Measurements from ENCODE around the gene CREBRF. TPM values are rescaled to one million over a fixed set of nuclear protein-coding genes. Genes with fewer than 3 reads are reported as not detected.
"Not testable (repeated sequence)": the region's sequence is repeated elsewhere in the genome, so short reads cannot be mapped to it uniquely, and the experiment has no call there.

The CREBRF gene
- polyA plus RNA-seq, result 53.6 TPM

DNA sequence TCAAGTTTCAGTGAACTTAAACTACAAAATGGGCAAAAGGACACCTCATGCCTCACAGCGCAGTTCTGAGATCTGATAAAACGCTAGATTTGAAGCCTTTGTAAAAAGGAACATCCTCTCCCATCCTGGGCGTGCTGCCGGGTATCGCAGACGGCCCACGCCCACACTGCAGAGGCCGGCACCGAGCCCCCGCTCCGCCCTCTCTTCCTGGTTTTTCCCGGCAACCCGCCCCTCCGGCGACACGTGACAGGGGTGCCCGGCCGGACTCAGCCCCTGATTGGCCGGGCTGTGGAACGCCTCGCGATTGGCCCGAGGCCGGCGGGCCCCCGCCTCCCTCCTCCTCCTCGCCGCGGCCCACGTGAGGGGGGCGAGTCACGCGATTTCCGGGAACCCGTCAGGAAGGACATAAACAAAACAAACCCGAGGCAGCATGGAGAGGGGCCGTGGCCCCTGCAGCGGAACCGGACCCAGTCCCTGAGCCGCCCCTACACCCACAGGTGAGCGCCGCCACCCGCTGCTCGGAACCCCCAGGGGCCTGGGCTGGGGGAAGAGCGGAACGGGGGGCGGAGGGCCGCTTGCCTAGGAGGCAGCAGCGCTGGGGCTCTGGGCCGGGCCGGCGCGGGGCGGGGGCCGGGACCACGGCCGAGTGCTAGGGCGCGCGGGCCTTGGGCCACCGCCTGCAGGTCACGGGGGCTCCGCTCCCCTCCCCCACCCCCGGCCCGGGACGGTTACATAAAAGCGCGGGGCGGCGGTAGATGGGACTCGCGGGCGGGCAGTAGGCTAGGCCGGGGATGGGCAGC lies at the start of gene CREBRF:
Gene CREBRF, plus strand, starts transcription at position 370 of the 800 bp plus-strand sequence. CDS start 24,424 bp downstream, outside the sequence.
- peak within 1 kb of the TSS; percentile 95 to 99 (median 98) for H3K4me3 Mint-ChIP-seq
- peaks cover 26 to 44% (median 34%) of the 10 kb centered on the region in 3 donors for H3K4me1 Mint-ChIP-seq
- H3K36me3 Mint-ChIP-seq, result no peaks in the 10 kb centered on the region
- H3K9me3 Mint-ChIP-seq, result no peaks in the 10 kb centered on the region
- H3K27me3 Mint-ChIP-seq, result no peaks in the 10 kb centered on the region
- peak within 1 kb of the TSS; percentile 97 to 99 (median 98) for H3K27ac Mint-ChIP-seq

GRCh38 chr5:173010021-173010420 lies 46.1 kb upstream of the CREBRF start:
- Mint-ChIP-seq H3K27me3 (no peaks in the 10 kb centered on the region), H3K4me1 (peaks cover 16 to 46% (median 34%) of the 10 kb centered on the region in 3 donors), H3K4me3 (peak overlapping the region in 2 of 4 donors; percentile 12 to 17), H3K27ac (peak overlapping the region in 2 of 3 donors; percentile 16 to 47), H3K9me3 (no peaks in the 10 kb centered on the region), H3K36me3 (peaks cover 2% of the 10 kb centered on the region)

- Mint-ChIP-seq H3K27me3 (no peaks in the 10 kb centered on the region), H3K4me3 (peak overlapping the region in 1 of 4 donors; percentile 20), H3K4me1 (peaks cover 16 to 47% (median 33%) of the 10 kb centered on the region in 3 donors)
Measured at GRCh38 chr5:173010547-173011464, 45.3 kb upstream of the CREBRF start.

GRCh38 chr5:173011566-173011965 lies 44.6 kb upstream of the CREBRF start:
- Mint-ChIP-seq H3K27ac (peak overlapping the region in 1 of 3 donors; percentile 74), H3K4me3 (no peak overlapping the region), H3K4me1 (peaks cover 17 to 54% (median 39%) of the 10 kb centered on the region in 3 donors), H3K9me3 (no peaks in the 10 kb centered on the region), H3K36me3 (peaks cover 2% of the 10 kb centered on the region), H3K27me3 (no peaks in the 10 kb centered on the region)

More at GRCh38 chr5:173010547-173011464, 45.3 kb upstream of the CREBRF start:
- H3K36me3 Mint-ChIP-seq, result peaks cover 2% of the 10 kb centered on the region
- peak overlapping the region; percentile 22 to 48 (median 33) for H3K27ac Mint-ChIP-seq
- H3K9me3 Mint-ChIP-seq, result no peaks in the 10 kb centered on the region

DNA sequence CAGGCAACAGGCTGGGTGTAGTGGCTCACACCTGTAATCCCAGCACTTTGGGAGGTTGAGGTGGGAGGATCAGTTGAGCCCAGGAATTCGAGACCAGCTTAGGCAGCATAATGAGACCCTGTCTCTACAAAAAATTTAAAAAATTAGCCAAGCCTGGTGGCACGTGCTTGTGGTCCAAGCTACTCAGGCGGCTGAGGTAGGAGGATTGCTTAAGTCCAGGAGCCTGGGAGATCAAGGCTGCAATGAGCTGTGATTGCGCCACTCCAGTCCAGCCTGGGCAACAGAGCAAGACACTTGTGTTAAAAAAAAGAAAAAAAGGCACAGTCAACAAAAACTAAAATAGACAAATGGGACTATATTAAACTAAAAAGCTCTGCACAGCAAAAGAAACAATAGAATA lies 43.3 kb upstream of the CREBRF start:
- no peak overlapping the region for H3K4me3 Mint-ChIP-seq
- no peaks in the 10 kb centered on the region for H3K27me3 Mint-ChIP-seq
- peaks cover 15 to 48% (median 37%) of the 10 kb centered on the region in 3 donors for H3K4me1 Mint-ChIP-seq
- H3K9me3 Mint-ChIP-seq, result no peaks in the 10 kb centered on the region
- no peak overlapping the region for H3K27ac Mint-ChIP-seq
- H3K36me3 Mint-ChIP-seq, result peaks cover 2% of the 10 kb centered on the region

GRCh38 chr5:173014671-173015070 lies 41.5 kb upstream of the CREBRF start:
- H3K4me1 Mint-ChIP-seq, result peaks cover 16 to 47% (median 33%) of the 10 kb centered on the region in 3 donors
- no peak overlapping the region for H3K4me3 Mint-ChIP-seq
- no peaks in the 10 kb centered on the region for H3K27me3 Mint-ChIP-seq
- no peaks in the 10 kb centered on the region for H3K9me3 Mint-ChIP-seq
- H3K36me3 Mint-ChIP-seq, result peaks cover 5% of the 10 kb centered on the region
- peak overlapping the region in 2 of 3 donors; percentile 53 to 55 for H3K27ac Mint-ChIP-seq

DNA sequence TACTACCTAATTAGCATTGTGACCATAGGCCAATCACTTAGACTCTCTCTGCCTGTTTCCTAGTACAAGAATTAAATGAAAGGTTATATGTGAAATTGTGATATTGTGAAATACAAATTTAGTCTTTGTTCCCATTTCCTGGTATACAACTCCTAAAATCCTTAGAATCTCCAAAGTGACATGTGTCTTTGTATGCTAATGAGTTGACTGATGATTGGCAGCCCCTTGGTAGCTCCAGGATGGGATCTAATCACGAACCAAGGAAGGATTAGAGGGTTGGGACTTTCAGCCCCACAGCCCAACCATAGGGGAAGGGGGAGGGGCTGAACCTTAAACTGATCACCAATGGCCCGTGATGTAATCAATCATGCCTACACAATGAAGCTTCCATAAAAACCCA lies 41.0 kb upstream of the CREBRF start:
- Mint-ChIP-seq H3K27me3 (no peaks in the 10 kb centered on the region), H3K4me1 (peaks cover 16 to 45% (median 29%) of the 10 kb centered on the region in 3 donors), H3K27ac (peak overlapping the region in 2 of 3 donors; percentile 11 to 53), H3K4me3 (no peak overlapping the region), H3K9me3 (no peaks in the 10 kb centered on the region), H3K36me3 (peaks cover 5% of the 10 kb centered on the region)

GRCh38 chr5:173015598-173016455 lies 40.3 kb upstream of the CREBRF start:
- H3K27ac Mint-ChIP-seq, result peak overlapping the region; percentile 11 to 78 (median 37)
- H3K9me3 Mint-ChIP-seq, result no peaks in the 10 kb centered on the region
- H3K36me3 Mint-ChIP-seq, result peaks cover 5% of the 10 kb centered on the region
- peaks cover 15 to 39% (median 25%) of the 10 kb centered on the region in 3 donors for H3K4me1 Mint-ChIP-seq
- H3K27me3 Mint-ChIP-seq, result no peaks in the 10 kb centered on the region
- H3K4me3 Mint-ChIP-seq, result no peak overlapping the region

DNA sequence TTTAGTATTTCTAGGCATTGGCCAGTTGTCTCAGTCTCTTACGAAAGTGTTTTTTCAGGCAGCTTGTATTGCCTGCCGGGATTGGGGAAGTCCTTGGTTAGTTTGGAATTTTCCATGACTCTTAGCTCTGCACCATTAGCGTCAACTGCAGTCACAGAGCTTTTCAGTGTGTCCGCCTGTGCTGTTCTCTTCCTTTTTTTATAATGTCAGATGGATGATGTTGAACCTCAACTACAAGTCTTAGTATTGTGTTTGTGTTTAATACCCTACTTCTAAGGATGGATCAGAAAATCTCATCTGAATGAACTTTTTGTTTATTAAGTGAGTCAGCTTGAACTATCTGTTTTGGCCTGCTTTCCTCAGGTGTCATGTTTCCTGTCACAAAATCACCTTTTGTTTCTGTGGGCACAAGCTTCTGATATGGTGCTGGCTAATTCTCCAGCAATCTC lies 39.5 kb upstream of the CREBRF start:
- Mint-ChIP-seq H3K27me3 (no peaks in the 10 kb centered on the region), H3K27ac (peak overlapping the region in 2 of 3 donors; percentile 37 to 92), H3K9me3 (no peaks in the 10 kb centered on the region), H3K4me1 (peaks cover 12 to 37% (median 23%) of the 10 kb centered on the region in 3 donors), H3K36me3 (peaks cover 5% of the 10 kb centered on the region), H3K4me3 (peak overlapping the region in 1 of 4 donors; percentile 1)

- H3K27ac Mint-ChIP-seq, result peak overlapping the region in 2 of 3 donors; percentile 37 to 92
Measured at GRCh38 chr5:173017087-173017486, 39.1 kb upstream of the CREBRF start.

DNA sequence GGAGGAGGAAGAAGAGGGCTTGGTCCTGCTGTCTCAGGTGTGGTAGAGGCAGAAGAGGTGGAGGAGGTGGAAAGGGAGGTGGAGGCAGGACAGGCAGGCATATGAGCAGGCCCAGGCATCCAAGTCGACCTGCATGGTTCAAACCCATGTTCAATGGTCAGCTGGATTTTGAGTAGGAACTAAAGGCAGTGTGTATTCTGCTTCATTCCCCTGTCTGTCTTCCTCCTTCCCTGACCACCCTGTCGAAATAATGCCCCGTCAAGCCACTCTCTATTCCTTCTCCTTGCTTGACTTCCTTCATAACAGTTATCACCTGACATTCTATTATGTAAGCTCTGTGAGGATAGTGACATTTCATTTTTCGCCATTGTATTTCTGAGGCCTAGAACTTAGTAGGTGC lies 37.8 kb upstream of the CREBRF start:
- Mint-ChIP-seq H3K9me3 (no peaks in the 10 kb centered on the region), H3K4me1 (peaks cover 11 to 33% (median 23%) of the 10 kb centered on the region in 3 donors), H3K4me3 (no peak overlapping the region), H3K27me3 (no peaks in the 10 kb centered on the region), H3K36me3 (peaks cover 5% of the 10 kb centered on the region), H3K27ac (no peak overlapping the region)

More at GRCh38 chr5:173017087-173017486, 39.1 kb upstream of the CREBRF start:
- H3K9me3 Mint-ChIP-seq, H3K27me3 Mint-ChIP-seq, H3K36me3 Mint-ChIP-seq: not testable (repeated sequence)
- peak overlapping the region in 1 of 4 donors; percentile 1 for H3K4me3 Mint-ChIP-seq
- peaks cover 11 to 33% (median 23%) of the 10 kb centered on the region in 3 donors for H3K4me1 Mint-ChIP-seq

- Mint-ChIP-seq H3K27me3 (no peaks in the 10 kb centered on the region), H3K36me3 (peaks cover 5% of the 10 kb centered on the region), H3K4me3 (peak overlapping the region in 1 of 4 donors; percentile 9), H3K9me3 (no peaks in the 10 kb centered on the region), H3K27ac (peak overlapping the region in 1 of 3 donors; percentile 64), H3K4me1 (peaks cover 16 to 28% (median 17%) of the 10 kb centered on the region in 3 donors)
Measured at GRCh38 chr5:173020154-173020581, 36.0 kb upstream of the CREBRF start.

- Mint-ChIP-seq H3K27me3 (no peaks in the 10 kb centered on the region), H3K9me3 (no peaks in the 10 kb centered on the region), H3K4me1 (peaks cover 17 to 27% (median 20%) of the 10 kb centered on the region in 3 donors), H3K36me3 (peaks cover 5% of the 10 kb centered on the region), H3K4me3 (no peak overlapping the region), H3K27ac (no peak overlapping the region)
Measured at GRCh38 chr5:173020643-173021042, 35.5 kb upstream of the CREBRF start.

DNA sequence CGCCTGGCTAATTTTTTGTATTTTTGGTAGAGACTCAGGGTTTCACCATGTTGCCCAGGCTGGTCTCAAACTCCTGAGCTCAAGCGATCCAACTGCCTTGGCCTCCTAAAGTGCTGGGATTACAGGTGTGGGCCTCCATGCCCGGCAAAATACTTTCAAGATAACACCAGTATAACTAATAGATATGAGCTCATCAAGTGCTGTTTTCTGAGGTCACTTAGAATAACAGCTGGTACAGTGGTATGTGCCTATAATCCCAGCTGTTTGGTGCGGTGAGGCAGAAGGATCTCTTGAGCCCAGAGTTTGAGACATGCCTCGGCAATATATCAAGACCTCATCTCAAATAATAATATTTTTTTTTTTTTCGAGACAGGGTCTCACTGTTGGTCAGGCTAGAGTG lies 30.5 kb upstream of the CREBRF start:
- H3K4me1 Mint-ChIP-seq, result peaks cover 4 to 13% (median 6%) of the 10 kb centered on the region in 3 donors
- H3K27ac Mint-ChIP-seq, result no peak overlapping the region
- H3K4me3 Mint-ChIP-seq, result no peak overlapping the region
- H3K36me3 Mint-ChIP-seq, result peaks cover 4% of the 10 kb centered on the region
- H3K27me3 Mint-ChIP-seq, result no peaks in the 10 kb centered on the region
- no peaks in the 10 kb centered on the region for H3K9me3 Mint-ChIP-seq
